ENCODE data around the gene PTPRN2. TPM values are rescaled to one million over a fixed set of nuclear protein-coding genes. Genes with fewer than 3 reads are reported as not detected.

Gene PTPRN2
- total and polyA plus RNA-seq, 2 donors (not counting 3 experiments of a cell fraction or from before 2014, with no cell fraction given): 0.62 to 0.88 TPM

DNA sequence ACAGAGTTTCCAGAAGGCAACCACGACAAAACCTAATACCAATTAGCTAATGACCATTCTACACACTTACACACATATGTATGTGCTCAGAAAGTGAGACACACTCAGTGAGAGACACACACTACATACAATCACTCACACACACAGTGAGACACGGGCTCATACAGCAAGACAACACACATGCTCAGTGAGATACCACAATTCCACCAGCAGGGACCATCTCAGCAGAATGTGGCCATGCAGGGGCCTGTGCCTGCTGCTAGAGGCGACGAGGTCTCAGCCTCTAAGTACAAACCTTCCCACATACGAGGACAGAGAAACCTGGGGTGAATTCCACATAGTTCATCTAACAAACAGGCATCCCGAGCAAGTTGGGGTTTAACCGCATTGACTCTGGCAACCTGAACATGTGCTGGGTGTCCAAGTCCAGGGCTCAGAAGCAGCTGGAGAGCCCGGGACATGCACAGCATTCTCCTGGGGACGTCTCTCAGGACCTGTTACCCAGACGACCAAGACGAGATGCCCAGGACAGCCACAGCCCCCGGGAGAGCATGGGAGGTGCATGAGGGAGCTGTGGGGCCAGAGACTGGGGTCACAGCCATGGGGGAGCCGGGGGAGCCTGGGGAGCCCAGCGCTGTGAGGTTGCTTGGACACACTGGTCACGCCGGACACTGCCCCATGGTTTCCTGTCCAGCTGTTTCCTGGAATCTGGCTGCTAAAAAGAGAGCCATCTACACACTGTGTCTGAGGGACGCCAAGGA, 523.6 kb downstream of the PTPRN2 start:
- no TSS peak for BruUV-seq (replicated peaks)
- H3K4me2 ChIP-seq (ENCODE audit: insufficient read depth, low read length): no peak overlapping the region
- no peaks in the 10 kb centered on the region for H3K27me3 ChIP-seq (ENCODE audit: control insufficient read depth in 2 of 2, insufficient read depth in 2 of 2, low read length in 2 of 2)
- H3K4me3 ChIP-seq (replicated peaks in 1 of 3; ENCODE audit: insufficient read depth in 1 of 3, low read depth in 1 of 3, low read length in 3 of 3): no peak overlapping the region
- no peak overlapping the region for H2AFZ ChIP-seq (ENCODE audit: low read depth, low read length)
- no peaks in the 10 kb centered on the region for H3K36me3 ChIP-seq (ENCODE audit: control insufficient read depth in 2 of 2, extremely low read depth in 1 of 2, insufficient read depth in 2 of 2, low read length in 2 of 2)
- TF ChIP-seq GATA2 (IDR thresholded peaks at IDR 0.05; ENCODE audit: insufficient read depth, insufficient read length, low read depth, low read length) (no peak), EZH2 (IDR thresholded peaks at IDR 0.05; ENCODE audit: borderline replicate concordance, low read depth, low read length, severe bottlenecking) (no peak), JUN (IDR thresholded peaks at IDR 0.05; ENCODE audit: borderline replicate concordance, insufficient read depth, insufficient read length, low read depth) (no peak), MYC (IDR thresholded peaks at IDR 0.05; ENCODE audit: low read depth, low read length) (no peak), POLR2AphosphoS5 (IDR thresholded peaks at IDR 0.05; ENCODE audit: insufficient read depth, low read depth, low read length) (no peak), POLR2A (IDR thresholded peaks at IDR 0.05; ENCODE audit: low read depth, low read length) (no peak), FOS (IDR thresholded peaks at IDR 0.05; ENCODE audit: borderline replicate concordance, insufficient read depth, low read length) (no peak)
- TF ChIP-seq, protein P1, sequence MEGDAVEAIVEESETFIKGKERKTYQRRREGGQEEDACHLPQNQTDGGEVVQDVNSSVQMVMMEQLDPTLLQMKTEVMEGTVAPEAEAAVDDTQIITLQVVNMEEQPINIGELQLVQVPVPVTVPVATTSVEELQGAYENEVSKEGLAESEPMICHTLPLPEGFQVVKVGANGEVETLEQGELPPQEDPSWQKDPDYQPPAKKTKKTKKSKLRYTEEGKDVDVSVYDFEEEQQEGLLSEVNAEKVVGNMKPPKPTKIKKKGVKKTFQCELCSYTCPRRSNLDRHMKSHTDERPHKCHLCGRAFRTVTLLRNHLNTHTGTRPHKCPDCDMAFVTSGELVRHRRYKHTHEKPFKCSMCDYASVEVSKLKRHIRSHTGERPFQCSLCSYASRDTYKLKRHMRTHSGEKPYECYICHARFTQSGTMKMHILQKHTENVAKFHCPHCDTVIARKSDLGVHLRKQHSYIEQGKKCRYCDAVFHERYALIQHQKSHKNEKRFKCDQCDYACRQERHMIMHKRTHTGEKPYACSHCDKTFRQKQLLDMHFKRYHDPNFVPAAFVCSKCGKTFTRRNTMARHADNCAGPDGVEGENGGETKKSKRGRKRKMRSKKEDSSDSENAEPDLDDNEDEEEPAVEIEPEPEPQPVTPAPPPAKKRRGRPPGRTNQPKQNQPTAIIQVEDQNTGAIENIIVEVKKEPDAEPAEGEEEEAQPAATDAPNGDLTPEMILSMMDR (IDR thresholded peaks at IDR 0.05; ENCODE audit: extremely low read depth in 1 of 2, insufficient read depth in 1 of 2, low read depth in 1 of 2, low read length in 2 of 2): no peak
- TF ChIP-seq, protein P2, sequence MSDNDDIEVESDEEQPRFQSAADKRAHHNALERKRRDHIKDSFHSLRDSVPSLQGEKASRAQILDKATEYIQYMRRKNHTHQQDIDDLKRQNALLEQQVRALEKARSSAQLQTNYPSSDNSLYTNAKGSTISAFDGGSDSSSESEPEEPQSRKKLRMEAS (IDR thresholded peaks at IDR 0.05; ENCODE audit: insufficient read depth, insufficient read length): no peak
- POLR2A ChIA-PET: no interaction called here
- H3K27ac ChIP-seq (ENCODE audit: insufficient read depth, low read depth, low read length): no peak overlapping the region
- no peaks in the 10 kb centered on the region for H3K4me1 ChIP-seq (ENCODE audit: control insufficient read depth, extremely low read depth, insufficient read depth, low read length)
- CTCF ChIA-PET: no interaction called here
- H3K9me1 ChIP-seq (replicated peaks; ENCODE audit: control insufficient read depth, extremely low read depth, insufficient read depth, low read length): no peaks in the 10 kb centered on the region
- dilution Hi-C loops (cut with MboI; ENCODE audit: extremely low pct_ligation_motif_present, low sequenced_read_pairs) (no loop called here), intact Hi-C loops (cut with micrococcal nuclease) (no loop called here)
- H3K79me2 ChIP-seq (ENCODE audit: control insufficient read depth, insufficient read depth, low read length): no peaks in the 10 kb centered on the region
- no peak overlapping the region for H3K9ac ChIP-seq (replicated peaks; ENCODE audit: extremely low read depth, insufficient read depth, low read length)
- no peaks in the 10 kb centered on the region for H4K20me1 ChIP-seq (replicated peaks; ENCODE audit: control insufficient read depth, extremely low read depth, insufficient read depth, low read length)
- peaks cover 18% of the 10 kb centered on the region for H3K9me3 ChIP-seq (replicated peaks; ENCODE audit: control insufficient read depth, insufficient read depth, low read length)
- FAIRE-seq (no peak), DNase-seq (ENCODE audit: low read depth, low spot score) (no peak)

Measured in endothelial cell of umbilical vein (primary cell).